ENCODE results near the gene NAA25. TPM values are rescaled to one million over a fixed set of nuclear protein-coding genes. Genes with fewer than 3 reads are reported as not detected.
A peak's percentile ranks its signal among the peaks of the same experiment; 100 is the strongest.

The NAA25 gene
- total and polyA plus RNA-seq, 9 of the 15 experiments (the other 6 are each of a cell fraction or from before 2014, with no cell fraction given): 26.6 to 59.6 (median 48.9) TPM

DNA sequence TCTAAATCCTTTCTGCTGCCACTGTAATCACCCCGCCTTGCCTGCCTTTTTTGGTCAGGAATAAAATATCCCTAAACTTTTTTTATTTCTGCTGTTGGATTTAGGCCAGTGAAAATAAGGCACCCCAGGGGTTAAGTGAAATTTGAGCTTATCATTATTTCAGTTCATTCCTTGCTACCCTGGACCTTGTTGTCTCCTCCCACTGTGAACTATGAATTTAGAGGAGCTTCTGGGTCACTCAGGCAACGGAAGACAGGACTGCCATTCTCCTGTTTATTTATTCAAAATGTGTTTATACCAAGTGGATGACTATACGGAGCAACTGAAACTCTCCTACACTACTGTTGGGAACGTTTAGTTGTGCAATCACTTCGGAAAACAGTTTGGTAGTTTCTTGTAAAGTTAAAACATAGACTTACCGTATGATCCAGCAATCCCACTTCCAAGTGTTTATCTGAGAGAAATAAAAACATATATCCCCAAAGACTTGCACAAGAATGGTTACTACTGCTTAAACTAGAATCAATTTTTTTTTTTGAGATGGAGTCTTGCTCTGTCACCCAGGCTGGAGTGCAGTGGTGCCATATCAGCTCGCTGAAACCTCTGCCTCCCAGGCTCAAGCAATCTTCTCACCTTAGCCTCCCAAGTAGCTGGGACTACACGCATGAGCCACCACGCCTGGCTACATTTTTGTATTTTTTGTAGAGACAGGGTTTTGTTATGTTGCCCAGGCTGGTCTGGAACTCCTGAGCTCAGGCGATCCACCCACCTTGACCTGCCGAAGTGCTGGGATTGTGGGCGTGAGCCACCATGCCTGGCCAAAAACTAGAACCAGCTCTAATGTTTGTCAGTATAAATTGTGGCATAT is 14.5 kb upstream of the NAA25 start (continued):
- TF ChIP-seq BRF1 (IDR thresholded peaks at IDR 0.05; ENCODE audit: borderline replicate concordance, extremely low read depth, insufficient read length) (no peak), BRD9 (IDR thresholded peaks at IDR 0.05; ENCODE audit: low read depth, partially characterized antibody) (no peak), ZEB2 (IDR thresholded peaks at IDR 0.05) (peak; percentile 4; the same call in 1 of the 2 replicates), RCOR1 (IDR thresholded peaks at IDR 0.05; ENCODE audit: borderline replicate concordance in 1 of 2, low read depth in 2 of 2, low read length in 2 of 2) (no peak), ZKSCAN1 (IDR thresholded peaks at IDR 0.05; ENCODE audit: low read depth, low read length) (no peak), PCBP2 (IDR thresholded peaks at IDR 0.05; ENCODE audit: low read depth, low read length, poor library complexity, severe bottlenecking) (no peak), NCOA6 (IDR thresholded peaks at IDR 0.05) (no peak), POLR2AphosphoS2 (IDR thresholded peaks at IDR 0.05; ENCODE audit: low read length) (no peak), PTRF (tag; IDR thresholded peaks at IDR 0.05) (no peak), ARID2 (IDR thresholded peaks at IDR 0.05) (no peak), SAP30 (IDR thresholded peaks at IDR 0.05; ENCODE audit: borderline replicate concordance, insufficient read depth, low read depth, low read length, poor library complexity, severe bottlenecking) (no peak), L3MBTL2 (IDR thresholded peaks at IDR 0.05) (peak; percentile 28; the same call in 1 of the 2 replicates), PHF8 (IDR thresholded peaks at IDR 0.05; ENCODE audit: borderline replicate concordance, low read length) (peak; percentile 33; the same call in 1 of the 2 replicates), RBM17 (IDR thresholded peaks at IDR 0.05; ENCODE audit: borderline replicate concordance, low read depth, low read length) (no peak), DIDO1 (tag; IDR thresholded peaks at IDR 0.05; ENCODE audit: low read depth) (no peak), ZNF639 (CRISPR knock-in tag; conservative IDR thresholded peaks at IDR 0.05 in 1 of 2, IDR thresholded peaks at IDR 0.05 in 1 of 2) (no peak), ZNF174 (CRISPR knock-in tag; IDR thresholded peaks at IDR 0.05) (no peak), TFAM (CRISPR knock-in tag; conservative IDR thresholded peaks at IDR 0.05) (no peak), ZNF408 (CRISPR knock-in tag; IDR thresholded peaks at IDR 0.05; ENCODE audit: low read depth) (no peak)
- TF ChIP-seq, protein P1, sequence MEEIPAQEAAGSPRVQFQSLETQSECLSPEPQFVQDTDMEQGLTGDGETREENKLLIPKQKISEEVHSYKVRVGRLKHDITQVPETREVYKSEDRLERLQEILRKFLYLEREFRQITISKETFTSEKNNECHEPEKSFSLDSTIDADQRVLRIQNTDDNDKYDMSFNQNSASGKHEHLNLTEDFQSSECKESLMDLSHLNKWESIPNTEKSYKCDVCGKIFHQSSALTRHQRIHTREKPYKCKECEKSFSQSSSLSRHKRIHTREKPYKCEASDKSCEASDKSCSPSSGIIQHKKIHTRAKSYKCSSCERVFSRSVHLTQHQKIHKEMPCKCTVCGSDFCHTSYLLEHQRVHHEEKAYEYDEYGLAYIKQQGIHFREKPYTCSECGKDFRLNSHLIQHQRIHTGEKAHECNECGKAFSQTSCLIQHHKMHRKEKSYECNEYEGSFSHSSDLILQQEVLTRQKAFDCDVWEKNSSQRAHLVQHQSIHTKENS (CRISPR knock-in tag; IDR thresholded peaks at IDR 0.05): no peak
- TF ChIP-seq, protein P2, sequence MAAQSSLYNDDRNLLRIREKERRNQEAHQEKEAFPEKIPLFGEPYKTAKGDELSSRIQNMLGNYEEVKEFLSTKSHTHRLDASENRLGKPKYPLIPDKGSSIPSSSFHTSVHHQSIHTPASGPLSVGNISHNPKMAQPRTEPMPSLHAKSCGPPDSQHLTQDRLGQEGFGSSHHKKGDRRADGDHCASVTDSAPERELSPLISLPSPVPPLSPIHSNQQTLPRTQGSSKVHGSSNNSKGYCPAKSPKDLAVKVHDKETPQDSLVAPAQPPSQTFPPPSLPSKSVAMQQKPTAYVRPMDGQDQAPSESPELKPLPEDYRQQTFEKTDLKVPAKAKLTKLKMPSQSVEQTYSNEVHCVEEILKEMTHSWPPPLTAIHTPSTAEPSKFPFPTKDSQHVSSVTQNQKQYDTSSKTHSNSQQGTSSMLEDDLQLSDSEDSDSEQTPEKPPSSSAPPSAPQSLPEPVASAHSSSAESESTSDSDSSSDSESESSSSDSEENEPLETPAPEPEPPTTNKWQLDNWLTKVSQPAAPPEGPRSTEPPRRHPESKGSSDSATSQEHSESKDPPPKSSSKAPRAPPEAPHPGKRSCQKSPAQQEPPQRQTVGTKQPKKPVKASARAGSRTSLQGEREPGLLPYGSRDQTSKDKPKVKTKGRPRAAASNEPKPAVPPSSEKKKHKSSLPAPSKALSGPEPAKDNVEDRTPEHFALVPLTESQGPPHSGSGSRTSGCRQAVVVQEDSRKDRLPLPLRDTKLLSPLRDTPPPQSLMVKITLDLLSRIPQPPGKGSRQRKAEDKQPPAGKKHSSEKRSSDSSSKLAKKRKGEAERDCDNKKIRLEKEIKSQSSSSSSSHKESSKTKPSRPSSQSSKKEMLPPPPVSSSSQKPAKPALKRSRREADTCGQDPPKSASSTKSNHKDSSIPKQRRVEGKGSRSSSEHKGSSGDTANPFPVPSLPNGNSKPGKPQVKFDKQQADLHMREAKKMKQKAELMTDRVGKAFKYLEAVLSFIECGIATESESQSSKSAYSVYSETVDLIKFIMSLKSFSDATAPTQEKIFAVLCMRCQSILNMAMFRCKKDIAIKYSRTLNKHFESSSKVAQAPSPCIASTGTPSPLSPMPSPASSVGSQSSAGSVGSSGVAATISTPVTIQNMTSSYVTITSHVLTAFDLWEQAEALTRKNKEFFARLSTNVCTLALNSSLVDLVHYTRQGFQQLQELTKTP (IDR thresholded peaks at IDR 0.05; ENCODE audit: low read depth in 1 of 2, partially characterized antibody in 2 of 2): peak in 1 of 2 experiments; percentile 2
